Upper lobe of right lung (tissue), 1 donor: ENCODE measurements around the gene PLCH2. TPM values are rescaled to one million over a fixed set of nuclear protein-coding genes. Genes with fewer than 3 reads are reported as not detected.

Experiments used
- ATAC-seq: fragments of 200-7000 bp; cut with Tn5 transposase; one replicate; pipeline ENCODE4 v1.9.1; 2020; ENCODE audit warnings: mild to moderate bottlenecking, moderate library complexity
- DNase-seq: peaks from one replicate; pipeline ENCODE4 v3.0.0-alpha.2; 2020
- H3K27ac ChIP-seq: fragments of 200-600 bp; one replicate; pipeline ENCODE4 v1.8.0; 2022
- H3K27me3 ChIP-seq: fragments of 200-600 bp; one replicate; pipeline ENCODE4 v1.8.0; 2022; ENCODE audit warnings: mild to moderate bottlenecking
- H3K36me3 ChIP-seq: fragments of 200-600 bp; one replicate; pipeline ENCODE4 v1.8.0; 2022
- H3K4me1 ChIP-seq: fragments of 200-600 bp; one replicate; pipeline ENCODE4 v1.8.0; 2022
- H3K4me3 ChIP-seq: fragments of 200-600 bp; one replicate; pipeline ENCODE4 v1.8.0; 2022; ENCODE audit warnings: mild to moderate bottlenecking
- H3K9me3 ChIP-seq: fragments of 200-600 bp; one replicate; pipeline ENCODE4 v1.8.0; 2022
- CTCF ChIP-seq: fragments of 200-600 bp; IDR thresholded peaks from one replicate; pipeline ENCODE4 v1.8.0; 2022; ENCODE audit warnings: antibody characterized with exemption
- intact Hi-C: fragments of 100-400 bp; cut with DNase I; formaldehyde crosslinking; loops from one replicate; pipeline ENCODE4 v1.11.0; 2022
- total RNA-seq: library from RNA; stranded (reverse); fragmentation: NEBNext Ultra II Directional; extraction: Animal tissue kit (Norgen Biotek cat#: 25700); gene quantifications from one replicate; pipeline ENCODE4 v1.2.1, GENCODE V29; 2021
- donor health status: DM: no; HTN: yes; CAD: no; lungs with severe emphysema.

Gene PLCH2
- total RNA-seq, 1 donor from 2014 or later: 2.4 TPM

GRCh38 chr1:2480236-2480985 lies 4.3 kb downstream of the PLCH2 start:
- intact Hi-C loops: no loop called here
- no peak overlapping the region for H3K4me3 ChIP-seq
- no peaks in the 10 kb centered on the region for H3K36me3 ChIP-seq
- no peak for TF ChIP-seq CTCF
- H3K4me1 ChIP-seq: no peaks in the 10 kb centered on the region
- no peak overlapping the region for H3K27ac ChIP-seq
- DNase-seq (no peak), ATAC-seq (no peak)
- no peaks in the 10 kb centered on the region for H3K9me3 ChIP-seq
- no peaks in the 10 kb centered on the region for H3K27me3 ChIP-seq

GRCh38 chr1:2480986-2481364 lies 4.9 kb downstream of the PLCH2 start:
- Histone ChIP-seq H3K27me3 (no peaks in the 10 kb centered on the region), H3K4me1 (no peaks in the 10 kb centered on the region), H3K9me3 (no peaks in the 10 kb centered on the region), H3K27ac (no peak overlapping the region), H3K36me3 (no peaks in the 10 kb centered on the region), H3K4me3 (no peak overlapping the region)
- ATAC-seq (no peak), DNase-seq (no peak)
- intact Hi-C loops: no loop called here
- no peak for TF ChIP-seq CTCF

- Histone ChIP-seq H3K4me1 (no peaks in the 10 kb centered on the region), H3K9me3 (no peaks in the 10 kb centered on the region), H3K4me3 (no peak overlapping the region), H3K36me3 (no peaks in the 10 kb centered on the region), H3K27ac (no peak overlapping the region), H3K27me3 (no peaks in the 10 kb centered on the region)
- no peak for DNase-seq
- intact Hi-C loops: no loop called here
- TF ChIP-seq CTCF: no peak
- ATAC-seq: no peak
These were observed 5.8 kb downstream of the PLCH2 start for GRCh38 chr1:2481885-2482284.

- no peak for TF ChIP-seq CTCF
- H3K4me3 ChIP-seq: no peak overlapping the region
- no peaks in the 10 kb centered on the region for H3K9me3 ChIP-seq
- H3K36me3 ChIP-seq: no peaks in the 10 kb centered on the region
- intact Hi-C loops: no loop called here
- DNase-seq (no peak), ATAC-seq (no peak)
- no peaks in the 10 kb centered on the region for H3K4me1 ChIP-seq
- H3K27me3 ChIP-seq: no peaks in the 10 kb centered on the region
- H3K27ac ChIP-seq: no peak overlapping the region
These were observed 6.5 kb downstream of the PLCH2 start for GRCh38 chr1:2482588-2482987.

- H3K27ac ChIP-seq: no peak overlapping the region
- H3K4me1 ChIP-seq: no peaks in the 10 kb centered on the region
- H3K36me3 ChIP-seq: no peaks in the 10 kb centered on the region
- no peak overlapping the region for H3K4me3 ChIP-seq
- ATAC-seq (no peak), DNase-seq (no peak)
- no peak for TF ChIP-seq CTCF
- H3K9me3 ChIP-seq: no peaks in the 10 kb centered on the region
- no peaks in the 10 kb centered on the region for H3K27me3 ChIP-seq
- intact Hi-C loops: no loop called here
These were observed 6.9 kb downstream of the PLCH2 start for GRCh38 chr1:2483026-2483425.

GRCh38 chr1:2483970-2484369 lies 7.9 kb downstream of the PLCH2 start:
- H3K4me1 ChIP-seq: no peaks in the 10 kb centered on the region
- DNase-seq (no peak), ATAC-seq (no peak)
- H3K36me3 ChIP-seq: no peaks in the 10 kb centered on the region
- no peak for TF ChIP-seq CTCF
- intact Hi-C loops: no loop called here
- no peak overlapping the region for H3K27ac ChIP-seq
- H3K9me3 ChIP-seq: no peaks in the 10 kb centered on the region
- no peak overlapping the region for H3K4me3 ChIP-seq
- no peaks in the 10 kb centered on the region for H3K27me3 ChIP-seq
